A549 treated with DMSO at 1 μM for 4 hours (cell line): ENCODE results near the gene TIPIN. TPM values are rescaled to one million over a fixed set of nuclear protein-coding genes. Genes with fewer than 3 reads are reported as not detected.

ENCODE experiments used
- total RNA-seq: library from RNA; stranded (reverse); fragments of 200-300 nt; extraction: Qiagen RNA extraction; gene quantifications from 5 replicates; pipeline ENCODE4 v1.2.3, GENCODE V29; 2022; ENCODE audit warnings: low read depth

Gene TIPIN, protein sequence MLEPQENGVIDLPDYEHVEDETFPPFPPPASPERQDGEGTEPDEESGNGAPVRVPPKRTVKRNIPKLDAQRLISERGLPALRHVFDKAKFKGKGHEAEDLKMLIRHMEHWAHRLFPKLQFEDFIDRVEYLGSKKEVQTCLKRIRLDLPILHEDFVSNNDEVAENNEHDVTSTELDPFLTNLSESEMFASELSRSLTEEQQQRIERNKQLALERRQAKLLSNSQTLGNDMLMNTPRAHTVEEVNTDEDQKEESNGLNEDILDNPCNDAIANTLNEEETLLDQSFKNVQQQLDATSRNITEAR
- 27.0 to 29.7 TPM (median 28.0 TPM) in 5 replicates for total RNA-seq

DNA sequence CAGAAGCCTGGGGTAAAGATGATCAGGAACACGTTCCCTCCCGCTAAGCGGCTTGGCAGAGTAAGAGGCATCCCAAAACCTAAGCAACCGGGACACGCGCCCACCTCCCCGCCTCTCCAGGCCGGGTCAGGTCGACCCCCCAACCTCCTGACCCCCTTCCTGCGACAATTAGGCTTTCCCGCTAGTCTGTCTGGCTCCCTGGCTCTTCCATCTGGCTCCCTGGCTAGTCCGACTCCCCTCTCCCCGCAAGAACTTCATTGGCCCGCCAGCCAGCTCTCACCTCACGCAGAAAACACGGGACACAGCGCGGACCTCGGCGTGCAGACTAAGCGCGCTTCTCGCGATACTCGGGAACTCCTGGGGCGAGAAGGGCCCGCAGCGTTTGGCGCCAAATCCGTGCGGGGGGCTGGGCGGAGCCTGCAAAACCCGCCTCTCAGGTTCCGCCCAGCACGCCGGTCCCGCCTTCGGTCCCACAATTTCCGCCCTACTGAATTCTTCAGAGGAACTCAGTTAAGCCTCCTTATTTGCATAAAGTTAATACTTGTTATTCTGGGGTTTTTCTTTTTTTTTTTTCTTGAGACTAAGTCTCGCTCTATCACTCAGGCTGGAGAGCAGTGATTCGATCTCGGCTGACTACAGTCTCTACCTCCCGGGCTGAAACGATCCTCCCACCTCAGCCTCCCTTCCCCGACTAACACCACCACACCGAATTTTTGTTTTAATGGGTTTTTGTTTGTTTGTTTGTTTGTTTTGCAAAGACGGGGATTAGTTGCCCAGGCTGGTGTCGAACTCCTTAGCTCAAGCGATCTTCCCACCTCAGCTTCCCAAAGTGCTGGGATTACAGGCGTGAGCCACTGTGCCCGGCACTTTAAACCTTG, at the start of gene TIPIN:
Gene TIPIN (minus strand): TSS at position 327 of the 878 bp plus-strand sequence. CDS start 3,738 bp downstream, outside the sequence.

DNA sequence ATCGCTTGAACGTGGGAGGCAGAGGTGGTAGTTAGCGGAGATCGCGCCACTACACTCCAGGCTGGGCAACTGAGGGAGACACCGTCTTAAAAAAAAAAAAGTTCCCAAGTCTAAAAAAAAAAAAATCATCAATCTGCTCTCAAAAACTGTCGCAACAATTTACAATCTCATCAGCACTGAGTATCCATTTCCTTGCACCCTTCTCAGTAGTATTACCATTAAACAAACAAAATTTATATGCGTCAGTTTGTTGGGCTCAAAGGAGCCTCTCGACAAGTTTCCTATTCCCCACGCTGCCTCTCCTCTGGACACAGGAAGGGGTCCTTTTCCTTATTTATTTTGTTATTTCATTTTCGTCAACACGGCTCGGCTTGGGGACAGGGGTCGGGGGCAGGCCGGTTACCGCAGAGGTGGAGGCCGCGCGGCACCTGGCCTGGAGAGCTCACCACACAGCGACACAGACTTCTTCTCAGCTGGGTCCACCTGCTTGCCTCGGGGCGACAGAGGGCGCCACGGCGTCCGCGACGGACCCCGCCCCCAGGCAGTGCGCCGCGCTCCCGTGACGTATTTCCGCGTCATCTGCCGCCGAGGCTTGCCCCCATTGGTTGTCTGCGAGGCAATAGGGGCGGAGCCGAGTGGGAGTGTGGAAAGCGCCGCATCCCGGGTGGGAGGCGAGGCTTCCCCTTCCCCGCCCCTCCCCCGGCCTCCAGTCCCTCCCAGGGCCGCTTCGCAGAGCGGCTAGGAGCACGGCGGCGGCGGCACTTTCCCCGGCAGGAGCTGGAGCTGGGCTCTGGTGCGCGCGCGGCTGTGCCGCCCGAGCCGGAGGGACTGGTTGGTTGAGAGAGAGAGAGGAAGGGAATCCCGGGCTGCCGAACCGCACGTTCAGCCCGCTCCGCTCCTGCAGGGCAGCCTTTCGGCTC, 30.0 kb upstream of the TIPIN start, which contains the start of gene MAP2K1:
Gene MAP2K1 (plus strand): TSS at position 709 of the 920 bp plus-strand sequence. CDS start 436 bp downstream, outside the sequence.

DNA sequence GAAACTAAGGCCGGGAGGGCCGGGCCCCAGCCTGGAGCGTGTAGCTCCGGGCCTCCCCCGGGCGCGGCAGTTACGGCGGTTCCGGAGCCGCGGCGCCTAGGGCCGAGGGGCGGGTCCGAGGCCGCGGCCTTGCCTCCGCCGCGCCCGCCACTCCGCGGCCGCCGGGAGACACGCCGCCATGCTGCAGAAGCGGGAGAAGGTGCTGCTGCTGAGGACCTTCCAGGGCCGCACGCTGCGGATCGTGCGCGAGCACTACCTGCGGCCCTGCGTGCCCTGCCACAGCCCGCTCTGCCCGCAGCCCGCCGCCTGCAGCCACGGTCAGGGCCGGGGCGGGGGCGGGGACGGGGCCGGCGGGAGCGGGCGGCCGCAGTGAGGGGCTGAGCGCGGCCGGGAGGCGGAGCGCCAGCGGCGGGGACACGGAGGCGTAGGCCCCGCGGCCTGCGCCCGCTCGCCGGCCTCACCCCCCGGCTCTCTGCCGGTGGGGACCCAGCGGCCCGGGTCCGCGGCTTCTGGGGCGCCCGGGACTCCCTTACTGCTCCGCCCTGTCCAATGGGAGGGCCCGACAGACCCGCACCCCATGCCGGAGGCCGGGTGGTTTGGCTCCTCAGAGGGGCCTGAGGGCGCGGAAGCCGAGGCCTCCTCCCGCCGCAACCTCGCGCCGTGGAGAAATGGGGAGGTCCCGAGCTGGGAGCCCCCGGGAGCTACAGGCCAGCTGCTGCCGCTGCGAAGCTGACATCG, 62.9 kb downstream of the TIPIN start, which contains the start of gene DIS3L:
Gene DIS3L (plus strand): TSS at position 150 of the 738 bp plus-strand sequence. CDS start 29 bp downstream, at position 179.

Other genes with a start within 250 kb of the TIPIN start
- 0.11 to 0.74 TPM (median 0.49 TPM) in 5 replicates for gene MEGF11, start 102.9 kb downstream of the TIPIN start, total RNA-seq
- 31.8 to 37.6 TPM (median 35.4 TPM) in 5 replicates for gene DIS3L, start 63.1 kb downstream of the TIPIN start, total RNA-seq
- 66.9 to 114 TPM (median 103 TPM) in 5 replicates for gene MAP2K1, start 30.2 kb upstream of the TIPIN start, total RNA-seq
- gene SNAPC5, start 141.1 kb upstream of the TIPIN start, total RNA-seq: 43.8 to 62.1 TPM (median 51.5 TPM) in 5 replicates
- 5,234 to 6,607 TPM (median 5,532 TPM) in 5 replicates for gene RPL4, start 148.2 kb upstream of the TIPIN start, total RNA-seq
- gene ZWILCH, start 148.6 kb upstream of the TIPIN start, total RNA-seq: 29.5 to 46.6 TPM (median 39.2 TPM) in 5 replicates
- 0.06 TPM in 2 of 5 replicates, not detected in the others for gene LCTL, start 209.3 kb upstream of the TIPIN start, total RNA-seq